ENCODE data around the gene CYB561.

The CYB561 gene

GRCh38 chr17:63405741-63406261 is 40.3 kb downstream of the CYB561 start:
- peak; percentile 30 for DNase-seq

- no peak for DNase-seq
Observed at GRCh38 chr17:63405020-63405419, 41.1 kb downstream of the CYB561 start.

GRCh38 chr17:63402431-63403212 is 43.5 kb downstream of the CYB561 start:
- DNase-seq: no peak

GRCh38 chr17:63399856-63400255 is 46.2 kb downstream of the CYB561 start:
- DNase-seq: no peak

- no peak for DNase-seq
Observed at GRCh38 chr17:63399316-63399715, 46.8 kb downstream of the CYB561 start.

- no peak for DNase-seq
Observed at GRCh38 chr17:63398680-63399079, 47.4 kb downstream of the CYB561 start.

- DNase-seq: no peak
Observed at GRCh38 chr17:63395075-63395805, 50.9 kb downstream of the CYB561 start.

GRCh38 chr17:63390090-63390489 is 56.0 kb downstream of the CYB561 start:
- DNase-seq: no peak

GRCh38 chr17:63387656-63388340 is 58.3 kb downstream of the CYB561 start:
- no peak for DNase-seq

- no peak for DNase-seq
Observed at GRCh38 chr17:63382826-63383225, 63.3 kb downstream of the CYB561 start.
